Suppressor macrophage treated with lipopolysaccharide for 1 hour (primary cell): ENCODE measurements around the gene TPRX2.
"Not testable (repeated sequence)": the region's sequence is repeated elsewhere in the genome, so short reads cannot be mapped to it uniquely, and the experiment has no call there.

Experiments
- DNase-seq, 3 donors: peaks; one replicate each; pipeline ENCODE4 v3.0.0-alpha.2; 2020 to 2022

The TPRX2 gene

GRCh38 chr19:47863514-47863936 lies 4.5 kb downstream of the TPRX2 start:
- DNase-seq: peak; percentile 71 to 93 (median 86)

- DNase-seq: no peak
Measured at GRCh38 chr19:47865166-47865565, 6.1 kb downstream of the TPRX2 start.

DNA sequence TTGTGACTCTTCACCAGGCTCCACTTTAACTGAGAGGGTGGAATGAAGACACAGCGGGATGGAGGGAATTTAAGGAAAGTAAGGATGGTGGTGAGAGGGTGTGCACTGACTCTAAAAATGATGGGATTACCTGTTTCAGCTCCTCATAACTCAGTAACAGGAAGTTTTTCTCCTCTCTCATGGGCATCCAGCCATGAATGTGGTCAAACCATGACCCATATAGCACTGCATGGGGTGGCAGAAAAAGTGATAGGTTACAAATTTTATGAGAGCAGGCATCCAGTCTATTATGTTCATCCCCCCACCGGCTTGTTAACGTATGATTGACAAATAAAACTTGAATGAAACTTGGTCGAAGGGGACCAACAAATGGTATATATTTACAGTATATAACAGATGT lies 19.9 kb downstream of the TPRX2 start:
- no peak for DNase-seq

GRCh38 chr19:47879385-47879784 lies 20.4 kb downstream of the TPRX2 start:
- peak; percentile 36 to 44 (median 37) for DNase-seq

DNA sequence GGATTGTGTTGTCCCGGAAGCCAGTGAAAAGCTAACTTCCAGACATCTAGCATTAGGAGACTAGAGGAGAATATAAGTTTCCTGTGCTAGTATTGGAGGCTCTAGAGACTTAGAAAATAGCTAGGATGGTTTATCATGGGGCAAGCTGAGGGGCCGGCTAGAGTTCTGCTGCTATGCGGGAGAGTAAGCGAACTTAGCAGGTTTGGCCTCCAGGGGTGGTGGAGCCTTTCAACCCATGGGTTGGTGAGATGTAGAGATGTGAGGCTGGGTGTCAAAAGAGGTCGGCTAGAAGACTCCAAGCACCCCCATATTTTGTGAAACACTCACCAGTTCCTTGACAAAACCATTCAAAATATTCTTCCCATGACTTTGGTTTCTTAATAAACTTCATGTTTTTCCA lies 22.7 kb downstream of the TPRX2 start:
- DNase-seq: no peak

- no peak for DNase-seq
Measured at GRCh38 chr19:47882890-47883289, 23.9 kb downstream of the TPRX2 start.

DNA sequence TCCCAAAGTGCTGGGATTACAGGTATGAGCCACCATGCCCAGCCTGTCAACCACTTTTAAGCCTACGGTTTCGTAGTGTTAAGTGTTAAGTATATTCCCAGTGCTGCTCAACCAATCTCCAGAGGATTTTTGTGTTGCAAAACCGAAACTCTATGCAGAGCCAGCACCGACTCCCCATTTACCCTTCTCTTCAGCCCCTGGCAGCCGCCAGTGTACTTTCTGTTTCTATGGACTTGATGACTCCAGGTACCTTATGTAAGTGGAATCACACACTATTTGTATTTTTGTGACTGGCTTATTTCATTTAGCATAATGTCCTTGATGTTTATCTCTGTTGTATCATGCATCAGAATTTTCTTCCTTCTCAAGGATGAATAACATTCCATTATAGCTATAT lies 26.0 kb downstream of the TPRX2 start:
- DNase-seq: no peak

DNA sequence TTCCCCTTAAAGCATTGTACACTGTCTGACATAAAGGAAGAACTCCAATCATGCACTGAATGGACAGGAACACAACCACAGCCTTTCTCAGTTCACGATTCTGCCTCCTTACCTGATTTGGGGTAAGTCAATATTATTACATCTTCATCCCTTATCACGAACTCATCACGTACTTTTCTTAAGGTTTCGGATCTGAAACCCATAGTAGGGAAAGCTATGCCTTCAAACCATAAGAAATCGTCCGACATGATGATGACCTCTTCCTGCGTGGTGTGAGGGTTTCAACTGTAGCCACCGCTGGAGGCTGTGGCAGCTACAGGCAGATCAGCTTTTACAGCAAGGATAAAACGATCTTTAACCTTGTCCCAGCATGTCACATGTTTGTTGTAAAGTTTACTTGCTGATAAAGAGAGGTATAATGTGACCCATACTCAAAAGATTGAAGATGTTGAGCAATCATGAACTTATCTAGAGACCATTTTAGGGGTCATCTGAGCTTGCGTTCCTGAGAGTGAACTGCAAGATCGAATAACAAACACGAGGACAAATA lies 27.1 kb downstream of the TPRX2 start, which contains the start of gene SULT2A1:
TSS of gene SULT2A1 (minus strand) at position 306 of the 550 bp plus-strand sequence. CDS start at position 248, 58 bp downstream.
- DNase-seq: no peak

DNA sequence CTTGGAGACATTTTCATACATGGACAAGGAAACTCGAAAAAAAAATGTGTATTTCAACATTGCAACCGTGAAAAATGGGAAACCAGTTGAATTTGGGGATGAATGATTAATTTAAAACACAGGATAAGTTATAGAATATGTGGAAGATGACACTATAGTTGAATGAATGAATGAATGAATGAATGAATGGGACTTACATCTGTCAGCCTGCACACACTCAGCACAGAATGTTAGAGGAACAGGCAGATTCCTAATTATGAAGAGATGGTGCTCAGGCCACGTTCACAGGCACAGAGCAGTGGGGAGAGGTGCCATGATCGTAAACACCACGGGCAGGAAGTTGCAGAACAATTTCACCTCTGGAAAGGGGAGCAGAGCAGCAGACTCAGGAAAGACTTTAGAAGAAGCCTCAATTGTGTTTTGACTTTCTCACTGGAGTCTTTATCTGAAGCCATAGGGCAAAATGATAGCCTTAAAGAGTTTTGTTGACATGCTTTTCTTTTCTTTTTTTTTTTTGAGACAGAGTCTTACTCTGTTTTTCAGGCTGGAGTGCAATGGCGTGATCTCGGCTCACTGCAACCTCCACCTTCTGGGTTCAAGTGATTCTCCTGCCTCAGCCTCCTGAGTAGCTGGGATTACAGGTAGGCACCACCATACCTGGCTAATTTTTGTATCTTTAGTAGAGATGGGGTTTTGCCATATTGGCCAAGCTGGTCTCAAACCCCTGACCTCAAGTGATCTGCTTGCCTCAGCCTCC lies 32.0 kb downstream of the TPRX2 start:
- DNase-seq: no peak

DNA sequence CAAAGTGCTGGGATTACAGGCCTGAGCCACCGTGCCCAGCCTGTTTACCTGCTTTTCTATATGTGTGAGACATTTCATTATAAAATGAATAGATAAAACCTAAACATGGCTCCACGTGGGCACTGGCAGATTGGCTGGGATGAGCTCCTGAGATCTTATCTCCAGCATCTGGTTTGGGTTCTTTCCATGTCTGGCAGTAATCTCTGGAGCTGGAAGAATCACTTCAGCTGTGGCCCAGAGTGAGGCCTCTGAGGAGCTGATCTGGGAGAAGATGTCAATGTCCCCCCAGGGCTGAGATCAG lies 32.5 kb downstream of the TPRX2 start:
- DNase-seq: no peak

DNA sequence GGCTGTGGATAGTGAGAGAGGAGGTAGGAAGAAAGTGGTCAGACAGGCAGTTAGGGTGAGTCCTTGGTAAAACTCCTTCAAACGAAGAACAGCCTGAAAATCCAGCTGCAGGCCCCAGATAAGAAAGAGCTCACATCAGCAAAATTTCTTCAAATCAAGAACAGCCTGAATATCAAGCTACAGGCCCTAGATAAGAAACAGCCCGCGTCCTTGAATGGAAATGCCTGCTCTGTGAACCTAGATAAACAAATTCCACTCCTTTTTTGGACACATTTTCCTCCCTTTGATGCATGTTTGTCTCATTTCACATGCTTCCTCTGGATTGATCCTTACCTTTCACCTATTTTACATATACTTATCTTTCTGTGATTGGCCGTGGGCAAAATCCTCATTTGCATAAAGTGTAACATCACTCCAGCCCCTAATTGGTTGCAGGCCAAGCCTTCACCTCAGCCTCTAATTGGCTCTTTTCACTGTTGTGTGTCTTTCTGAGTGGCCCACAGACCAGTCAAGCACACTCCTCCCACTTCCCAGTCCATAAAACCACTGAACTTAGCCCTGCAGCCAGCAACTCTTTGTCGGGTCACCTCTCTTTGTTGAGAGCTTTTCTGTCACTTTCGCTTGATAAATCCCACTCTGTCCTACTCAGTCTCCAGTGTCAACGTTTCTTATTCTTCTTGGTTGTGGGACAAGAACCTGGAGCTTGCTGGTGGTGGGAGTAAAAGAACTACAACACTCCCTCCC lies 33.1 kb downstream of the TPRX2 start:
- DNase-seq: no peak

DNA sequence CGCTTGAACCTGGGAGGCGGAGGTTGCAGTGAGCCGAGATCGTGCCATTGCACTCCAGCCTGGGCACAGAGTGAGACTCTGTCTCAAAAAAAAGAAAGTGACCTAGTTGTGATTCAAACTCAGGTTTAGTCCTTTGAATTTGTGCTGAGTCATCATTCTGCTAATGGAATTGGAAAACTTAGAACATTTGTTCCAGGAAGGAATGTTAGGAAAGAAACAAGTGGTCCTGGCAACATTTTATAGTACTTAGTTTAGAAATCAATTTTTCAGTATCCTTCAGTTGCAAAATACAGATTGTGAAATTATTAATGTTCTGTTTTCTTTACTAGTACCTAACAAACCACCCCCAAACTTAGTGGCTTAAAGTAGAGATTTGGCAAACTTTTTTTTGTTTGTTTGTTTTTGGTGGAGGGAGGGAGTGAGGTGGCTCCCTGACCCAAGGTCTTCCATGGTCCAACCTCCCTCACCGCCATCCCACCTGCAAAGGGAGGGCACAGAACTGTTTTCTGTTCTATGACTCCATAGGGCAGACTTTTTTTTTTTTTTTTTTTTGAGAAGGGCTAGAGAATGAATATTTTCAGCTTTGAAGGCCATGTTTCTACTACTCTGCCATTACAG lies 36.2 kb downstream of the TPRX2 start:
- no peak for DNase-seq

- no peak for DNase-seq
Measured at GRCh38 chr19:47896019-47896418, 37.0 kb downstream of the TPRX2 start.

DNA sequence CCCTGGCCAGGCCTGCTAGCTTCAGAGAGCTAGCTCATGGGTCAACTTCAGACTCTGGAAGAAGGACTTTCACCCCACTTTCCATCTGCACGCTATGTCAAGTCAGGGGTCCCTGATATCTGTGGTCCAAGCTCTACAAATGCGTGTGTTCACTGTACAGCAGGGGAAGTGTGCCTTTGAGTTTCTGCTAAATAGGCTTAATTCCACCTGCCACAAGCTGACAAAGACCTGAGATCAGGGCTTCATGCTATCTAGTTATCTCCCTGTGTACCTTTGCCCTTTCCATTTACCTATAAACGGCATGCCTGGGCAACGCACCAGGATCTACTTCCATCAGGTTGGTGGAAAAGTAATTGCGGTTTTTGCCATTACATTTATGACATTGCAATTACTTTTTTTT lies 37.7 kb downstream of the TPRX2 start:
- DNase-seq: no peak

DNA sequence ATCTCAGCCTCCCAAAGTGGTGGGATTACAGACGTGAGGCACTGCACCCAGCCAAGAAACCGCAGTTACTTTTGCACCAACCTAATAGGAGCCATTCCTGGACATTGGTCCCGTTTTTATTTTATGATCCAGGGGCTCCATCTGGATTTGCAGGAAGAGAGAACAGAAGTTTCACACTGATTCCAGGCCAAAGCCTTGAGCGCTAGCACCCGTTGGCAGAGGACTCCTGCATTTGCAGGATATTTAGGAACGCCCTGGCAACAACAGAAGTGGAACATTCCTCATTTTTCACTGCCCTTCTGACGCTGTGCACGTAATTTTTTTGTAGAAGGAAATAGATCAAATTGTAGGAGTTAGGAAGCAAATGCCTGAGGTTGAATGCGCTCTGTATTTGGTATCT lies 38.8 kb downstream of the TPRX2 start:
- no peak for DNase-seq

DNA sequence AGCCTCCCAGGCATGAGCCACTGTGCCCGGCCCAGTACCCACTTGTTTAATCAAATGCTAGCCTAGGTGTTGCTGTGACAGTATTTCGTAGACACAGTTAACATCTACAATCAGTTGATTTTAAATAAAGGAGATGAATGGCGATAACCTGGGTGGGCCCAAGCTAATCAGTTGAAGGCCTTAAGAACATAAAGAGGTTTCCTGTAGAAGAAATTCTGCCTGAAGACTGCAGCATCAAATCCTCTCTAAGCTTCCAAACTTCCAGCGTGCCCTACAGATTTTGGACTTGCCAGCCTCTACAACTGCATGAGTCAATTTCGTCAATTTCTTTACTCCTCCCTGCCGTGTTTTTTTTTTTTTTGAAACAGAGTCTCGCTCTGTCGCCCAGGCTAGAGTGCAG lies 40.3 kb downstream of the TPRX2 start:
- no peak for DNase-seq

DNA sequence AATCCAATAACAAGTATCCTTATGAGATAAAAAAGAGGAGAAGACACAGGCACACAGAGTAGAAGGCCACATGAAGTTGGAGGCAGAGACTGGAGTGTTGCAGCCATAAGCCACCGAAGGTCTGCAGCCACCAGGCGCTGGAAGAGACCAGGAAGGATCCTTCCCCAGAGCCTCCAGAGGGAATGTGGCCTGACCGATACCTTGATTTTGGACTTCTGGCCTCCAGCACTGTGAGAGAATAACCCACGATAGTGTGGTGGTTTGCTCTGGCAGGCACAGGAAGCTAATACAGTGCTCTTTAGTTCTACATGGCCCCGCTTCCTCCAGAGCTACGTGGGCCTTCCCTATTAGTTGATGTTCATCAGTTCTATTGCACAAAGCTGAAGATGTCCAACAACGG lies 42.3 kb downstream of the TPRX2 start:
- no peak for DNase-seq

- DNase-seq: not testable (repeated sequence)
Measured at GRCh38 chr19:47909350-47909749, 50.3 kb downstream of the TPRX2 start.

DNA sequence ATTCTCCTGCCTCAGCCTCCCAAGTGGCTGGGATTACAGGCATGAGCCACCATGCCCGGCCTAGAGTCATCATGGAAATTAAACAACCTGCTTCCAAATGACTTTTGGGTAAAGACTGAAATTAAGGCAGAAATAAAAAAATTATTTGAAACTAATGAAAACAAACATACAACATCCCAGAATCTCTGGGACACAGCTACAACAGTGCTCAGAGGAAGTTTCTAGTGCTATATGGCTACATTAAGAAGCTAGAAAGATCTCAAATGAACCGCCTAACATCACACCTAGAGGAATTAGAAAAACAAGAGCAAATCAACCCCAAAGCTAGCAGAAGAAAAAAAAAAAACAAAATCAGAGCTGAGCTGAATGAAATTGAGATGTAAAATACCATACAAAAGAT lies 51.2 kb downstream of the TPRX2 start:
- DNase-seq: not testable (repeated sequence)
